Mucosa of rectum (tissue), 2 donors: ENCODE results near the gene PIGL.

ENCODE experiments used
- H3K27ac ChIP-seq, 2 donors: one replicate each; pipeline ENCODE4 v1.7.0; 2013; ENCODE audit warnings: inconsistent platforms in 2 of 2, low read depth in 2 of 2, low read length in 2 of 2
- H3K27me3 ChIP-seq, 2 donors: one replicate each; pipeline ENCODE4 v1.7.0; 2013; ENCODE audit warnings: low read length in 2 of 2; ENCODE audit not compliant: control insufficient read depth in 2 of 2, insufficient read depth in 2 of 2
- H3K36me3 ChIP-seq, 2 donors: one replicate each; pipeline ENCODE4 v1.7.0; 2013; ENCODE audit warnings: low read length in 2 of 2; ENCODE audit not compliant: control insufficient read depth in 2 of 2, insufficient read depth in 2 of 2
- H3K4me1 ChIP-seq, 2 donors: one replicate each; pipeline ENCODE4 v1.7.0; 2013; ENCODE audit warnings: low read length in 2 of 2, mild to moderate bottlenecking in 1 of 2; ENCODE audit not compliant: control insufficient read depth in 2 of 2, insufficient read depth in 2 of 2
- H3K4me3 ChIP-seq, 2 donors: one replicate each; pipeline ENCODE4 v1.7.0; 2013; ENCODE audit warnings: low read length in 2 of 2
- H3K9ac ChIP-seq, 2 donors: one replicate each; pipeline ENCODE4 v1.7.0; 2013; ENCODE audit warnings: low read length in 2 of 2, low read depth in 1 of 2, mild to moderate bottlenecking in 1 of 2
- H3K9me3 ChIP-seq, 2 donors: one replicate each; pipeline ENCODE4 v1.7.0; 2013; ENCODE audit warnings: low read length in 2 of 2; ENCODE audit not compliant: control insufficient read depth in 2 of 2
- donor health status: healthy.
- donor health status: Normal muscosa, but diverticular disease.

PIGL gene

DNA sequence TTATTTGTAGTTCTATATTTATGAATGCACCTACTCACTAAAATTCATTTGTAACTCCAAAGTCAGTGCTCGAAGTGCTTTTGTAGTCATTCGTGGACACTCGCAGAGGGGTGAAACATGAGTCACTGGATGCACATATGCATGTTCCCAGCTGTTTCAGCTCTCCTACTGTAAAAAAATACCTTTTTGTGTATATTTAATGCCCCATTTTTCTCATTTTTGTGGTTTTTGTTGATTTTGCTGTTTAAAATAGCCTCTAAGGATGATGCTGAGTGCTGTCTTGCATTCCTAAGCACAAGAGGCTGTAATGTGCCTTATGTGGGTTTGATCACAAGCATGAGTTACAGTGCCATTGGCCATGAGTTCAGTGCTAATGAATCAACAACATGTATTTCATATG is 105.6 kb downstream of the PIGL start:
- Histone ChIP-seq H3K4me1 (no peaks in the 10 kb centered on the region), H3K4me3 (no peak overlapping the region), H3K9ac (no peak overlapping the region), H3K27me3 (no peaks in the 10 kb centered on the region), H3K9me3 (no peaks in the 10 kb centered on the region), H3K36me3 (peaks cover 6 to 17% of the 10 kb centered on the region in 2 donors), H3K27ac (no peak overlapping the region)

DNA sequence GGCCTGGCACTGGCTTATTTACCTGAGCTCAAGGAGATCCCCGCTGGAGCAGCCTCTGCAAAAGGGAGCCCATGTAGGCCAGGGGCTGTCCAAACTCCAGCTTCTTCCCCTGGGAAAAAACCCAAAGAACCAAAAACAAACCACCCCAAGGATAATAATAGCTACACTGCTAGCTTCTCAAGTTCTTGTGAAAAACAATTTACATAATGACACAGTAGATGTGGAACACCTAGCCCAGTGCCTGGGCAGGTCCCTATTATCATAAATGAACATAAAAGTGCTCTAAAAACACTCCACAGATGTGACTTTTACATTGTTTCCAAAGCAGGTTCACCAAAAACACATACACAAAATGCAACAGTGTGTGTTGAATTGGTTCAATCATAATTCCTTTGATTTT is 109.0 kb downstream of the PIGL start:
- no peaks in the 10 kb centered on the region for H3K27me3 ChIP-seq
- no peak overlapping the region for H3K4me3 ChIP-seq
- no peak overlapping the region for H3K9ac ChIP-seq
- no peaks in the 10 kb centered on the region for H3K9me3 ChIP-seq
- peaks cover 6% of the 10 kb centered on the region in 2 donors for H3K4me1 ChIP-seq
- H3K27ac ChIP-seq, result no peak overlapping the region
- peaks cover 6 to 17% of the 10 kb centered on the region in 2 donors for H3K36me3 ChIP-seq

DNA sequence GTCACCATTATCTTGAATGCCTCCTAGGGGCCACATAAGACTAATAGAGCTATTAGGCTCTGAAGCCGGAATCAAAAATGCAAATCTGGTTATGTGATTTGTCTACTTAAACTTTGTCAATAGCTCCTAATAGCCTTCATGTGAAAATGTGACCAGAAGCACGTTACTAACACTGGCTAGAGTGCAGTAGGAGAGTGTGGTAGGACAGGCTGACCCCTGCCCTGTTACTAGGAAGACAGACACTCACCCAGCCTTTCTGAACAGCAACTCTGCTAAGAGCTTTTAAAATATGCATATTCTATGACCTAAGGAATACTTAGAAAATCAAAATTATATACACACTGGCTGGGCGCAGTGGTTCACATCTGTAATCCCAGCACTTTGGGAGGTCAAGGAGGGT is 110.0 kb downstream of the PIGL start:
- H3K9me3 ChIP-seq, result no peaks in the 10 kb centered on the region
- no peak overlapping the region for H3K4me3 ChIP-seq
- peaks cover 6% of the 10 kb centered on the region in 2 donors for H3K4me1 ChIP-seq
- no peaks in the 10 kb centered on the region for H3K27me3 ChIP-seq
- peaks cover 6 to 17% of the 10 kb centered on the region in 2 donors for H3K36me3 ChIP-seq
- H3K9ac ChIP-seq, result no peak overlapping the region
- no peak overlapping the region for H3K27ac ChIP-seq

DNA sequence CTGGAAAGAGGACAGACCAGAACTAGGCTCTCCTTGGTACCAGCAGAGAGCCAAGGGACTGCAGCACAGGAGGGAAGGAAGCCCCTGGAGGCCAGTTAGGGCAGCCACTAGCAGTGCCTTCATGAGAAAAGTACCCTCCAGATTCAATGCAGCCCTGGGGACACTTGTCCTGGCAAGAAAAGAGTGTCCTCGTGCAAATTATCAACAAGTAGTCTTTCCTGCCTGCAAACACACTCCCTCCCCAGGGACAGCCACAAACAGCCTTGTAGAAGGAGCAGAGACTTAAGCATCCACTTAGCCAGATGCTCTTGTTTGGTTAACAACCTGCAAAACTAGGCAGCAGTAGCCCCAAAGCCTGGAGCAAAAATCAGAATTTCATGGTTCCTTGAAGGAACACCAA is 112.0 kb downstream of the PIGL start:
- no peak overlapping the region for H3K4me3 ChIP-seq
- no peaks in the 10 kb centered on the region for H3K27me3 ChIP-seq
- H3K9me3 ChIP-seq, result no peaks in the 10 kb centered on the region
- peak overlapping the region; percentile 78 to 87 for H3K27ac ChIP-seq
- H3K36me3 ChIP-seq, result peaks cover 6 to 14% of the 10 kb centered on the region in 2 donors
- no peak overlapping the region for H3K9ac ChIP-seq
- peaks cover 6 to 9% of the 10 kb centered on the region in 2 donors for H3K4me1 ChIP-seq

DNA sequence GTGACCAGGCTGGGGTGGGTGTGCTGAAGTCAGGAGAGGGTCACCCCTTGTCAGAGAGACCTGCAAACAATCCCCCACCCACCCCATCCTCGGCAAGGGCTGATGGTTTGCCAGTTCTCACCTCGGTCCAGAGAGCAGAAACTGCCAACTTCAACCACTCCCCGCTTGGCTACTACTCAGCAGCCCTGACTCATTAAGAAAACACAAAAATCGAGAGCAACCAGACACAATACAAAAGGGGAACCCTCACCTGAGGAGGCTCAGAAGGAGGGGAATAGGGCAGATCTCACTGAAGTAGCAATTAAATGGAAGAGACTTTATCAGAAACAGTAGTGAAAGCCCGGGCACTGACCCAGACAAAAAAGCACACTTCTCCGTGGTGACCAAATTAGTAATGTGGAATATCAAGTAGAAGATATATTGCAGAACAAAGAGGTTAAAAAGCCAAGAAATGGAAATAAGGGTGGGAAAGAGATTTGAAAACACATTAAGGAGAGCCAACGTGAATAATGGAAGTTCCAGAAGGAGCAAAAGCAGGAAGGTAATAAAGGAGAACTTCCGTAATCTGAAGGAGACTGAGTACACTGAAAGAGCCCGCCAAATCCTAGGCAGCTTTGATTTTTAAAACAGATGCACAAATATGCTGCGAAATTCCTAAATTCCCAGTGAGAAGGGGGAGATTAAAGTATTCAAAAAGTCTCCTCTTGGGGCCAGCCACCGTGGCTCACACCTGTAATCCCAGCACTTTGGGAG is 112.7 kb downstream of the PIGL start:
- peaks cover 6 to 9% of the 10 kb centered on the region in 2 donors for H3K4me1 ChIP-seq
- no peaks in the 10 kb centered on the region for H3K9me3 ChIP-seq
- peaks cover 6 to 14% of the 10 kb centered on the region in 2 donors for H3K36me3 ChIP-seq
- H3K27me3 ChIP-seq, result no peaks in the 10 kb centered on the region
- H3K9ac ChIP-seq, result peak overlapping the region; percentile 15 to 68
- H3K4me3 ChIP-seq, result peak overlapping the region; percentile 35 to 52
- H3K27ac ChIP-seq, result peak overlapping the region; percentile 78 to 87

DNA sequence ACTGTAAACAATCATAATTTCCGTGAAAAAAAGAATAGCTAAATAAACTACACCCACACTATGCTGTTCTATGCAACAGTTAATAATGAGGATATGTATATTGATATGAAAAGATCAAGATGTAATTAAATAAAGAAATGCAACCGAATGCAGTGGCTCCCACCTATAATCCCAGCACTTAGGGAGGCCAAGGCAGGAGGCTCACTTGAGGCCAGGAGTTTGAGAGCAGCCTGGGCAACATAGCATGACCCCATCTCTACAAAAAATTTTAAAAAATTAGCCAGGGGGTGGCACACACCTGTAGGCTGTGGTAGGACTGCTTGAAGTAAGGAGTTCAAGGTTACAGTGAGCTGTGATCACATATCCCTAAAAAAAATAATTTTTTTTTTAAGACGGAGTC is 121.4 kb downstream of the PIGL start:
- no peak overlapping the region for H3K4me3 ChIP-seq
- H3K27me3 ChIP-seq, result no peaks in the 10 kb centered on the region
- H3K36me3 ChIP-seq, result peaks cover 7 to 9% of the 10 kb centered on the region in 2 donors
- H3K9me3 ChIP-seq, result no peaks in the 10 kb centered on the region
- no peaks in the 10 kb centered on the region for H3K4me1 ChIP-seq
- H3K27ac ChIP-seq, result no peak overlapping the region
- H3K9ac ChIP-seq, result no peak overlapping the region

DNA sequence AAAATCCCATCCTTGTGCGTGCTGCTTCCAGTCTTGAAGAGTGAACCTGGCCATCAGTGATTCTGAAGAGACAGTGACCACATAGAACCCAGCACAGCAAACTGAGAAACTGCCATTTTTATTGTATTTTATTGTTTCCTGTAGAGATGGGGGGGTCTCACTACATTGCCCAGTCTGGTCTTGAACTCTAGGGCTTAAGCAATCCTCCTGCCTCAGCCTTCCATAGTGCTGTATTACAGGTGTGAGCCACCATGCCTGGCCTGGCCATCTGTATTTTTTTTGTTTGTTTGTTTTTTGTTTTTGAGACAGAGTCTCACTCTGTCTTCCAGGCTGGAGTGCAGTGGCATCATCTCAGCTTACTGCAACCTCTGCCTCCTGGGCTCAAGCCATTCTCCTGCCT is 122.4 kb downstream of the PIGL start:
- Histone ChIP-seq H3K36me3 (peaks cover 10 to 18% of the 10 kb centered on the region in 2 donors), H3K9ac (no peak overlapping the region), H3K27me3 (no peaks in the 10 kb centered on the region), H3K9me3 (no peaks in the 10 kb centered on the region), H3K4me3 (no peak overlapping the region), H3K4me1 (no peaks in the 10 kb centered on the region), H3K27ac (no peak overlapping the region)

DNA sequence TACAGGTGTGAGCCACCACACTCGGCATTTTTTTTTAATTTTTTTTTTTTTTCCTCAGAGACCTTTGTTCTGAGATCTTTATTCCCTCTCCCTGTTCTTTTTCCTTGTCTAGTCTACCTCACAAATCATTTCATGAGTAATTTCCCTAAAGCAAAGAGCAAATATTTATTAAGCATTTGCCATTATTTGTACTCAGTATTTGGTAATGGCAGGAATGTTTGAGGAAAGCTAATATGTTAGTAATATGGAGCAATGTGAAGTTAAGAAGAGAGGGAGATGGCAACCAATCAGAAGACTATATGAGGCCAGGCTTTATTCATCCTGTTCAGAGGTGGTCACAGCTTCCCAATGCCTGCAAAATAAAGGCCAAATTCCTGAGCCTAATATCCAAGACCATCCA is 122.9 kb downstream of the PIGL start:
- Histone ChIP-seq H3K4me1 (no peaks in the 10 kb centered on the region), H3K9me3 (no peaks in the 10 kb centered on the region), H3K4me3 (no peak overlapping the region), H3K27ac (no peak overlapping the region), H3K27me3 (no peaks in the 10 kb centered on the region), H3K36me3 (peaks cover 11 to 18% of the 10 kb centered on the region in 2 donors), H3K9ac (no peak overlapping the region)

DNA sequence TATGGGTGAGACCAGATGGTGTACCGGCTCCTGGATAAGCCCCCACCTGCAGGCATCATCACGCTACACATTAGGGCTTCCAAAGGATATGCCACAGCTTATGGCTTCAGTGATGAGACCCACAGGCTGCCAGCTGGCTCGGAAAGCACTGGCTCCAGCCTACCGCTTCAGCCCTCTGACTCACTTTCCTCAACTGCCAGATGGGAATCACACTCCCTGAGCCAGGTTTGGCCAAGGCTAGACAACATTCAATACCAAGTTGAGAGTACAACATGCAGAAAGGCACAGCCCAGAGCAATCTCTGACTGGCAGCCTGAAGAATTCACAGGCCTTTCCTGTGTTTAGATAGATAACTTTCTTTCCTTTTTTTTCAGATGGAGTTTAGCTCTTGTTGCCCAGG is 126.0 kb downstream of the PIGL start:
- no peak overlapping the region for H3K4me3 ChIP-seq

DNA sequence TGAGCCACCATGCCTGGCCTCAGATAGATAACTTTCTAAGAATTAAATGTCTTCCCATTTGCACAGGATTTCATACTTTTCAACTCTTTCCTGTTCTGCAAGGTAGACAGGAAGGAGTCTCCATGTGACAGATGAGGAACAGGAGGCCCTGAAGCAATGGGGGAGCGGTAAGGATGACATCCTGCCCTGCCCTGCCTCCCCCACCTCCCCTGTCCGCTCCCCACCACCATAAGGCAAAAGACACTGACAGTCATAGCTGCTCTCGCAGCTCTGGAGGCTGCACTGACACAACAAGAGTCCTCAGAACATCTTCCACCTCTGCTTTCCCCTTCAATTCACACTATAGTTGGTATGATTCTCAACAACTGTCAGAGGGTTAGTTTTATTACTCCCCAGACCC is 126.6 kb downstream of the PIGL start:
- H3K9me3 ChIP-seq, result no peaks in the 10 kb centered on the region

More for the DNA sequence above, 126.0 kb downstream of the PIGL start:
- H3K27me3 ChIP-seq, result no peaks in the 10 kb centered on the region
- H3K9me3 ChIP-seq, result no peaks in the 10 kb centered on the region
- H3K4me1 ChIP-seq, result no peaks in the 10 kb centered on the region
- no peak overlapping the region for H3K9ac ChIP-seq
- no peak overlapping the region for H3K27ac ChIP-seq
- H3K36me3 ChIP-seq, result peaks cover 11 to 18% of the 10 kb centered on the region in 2 donors

More for the DNA sequence above, 126.6 kb downstream of the PIGL start:
- Histone ChIP-seq H3K9ac (no peak overlapping the region), H3K36me3 (peaks cover 15 to 20% of the 10 kb centered on the region in 2 donors), H3K4me3 (no peak overlapping the region), H3K27me3 (no peaks in the 10 kb centered on the region), H3K27ac (no peak overlapping the region), H3K4me1 (no peaks in the 10 kb centered on the region)
